Esophagus squamous epithelium (tissue), 4 donors: ENCODE measurements around the gene MC4R.

Source experiments
- POLR2A ChIP-seq, 4 donors: fragments of 450-650 bp; IDR thresholded peaks; one replicate each; pipeline ENCODE4 v1.6.1; 2017; ENCODE audit warnings: antibody characterized with exemption in 4 of 4, mild to moderate bottlenecking in 4 of 4, moderate library complexity in 3 of 4
- TF ChIP-seq, protein P1 (sequence below), 6 experiments: fragments of 450-650 bp in 4 of 6; fragments of 200-600 bp in 2 of 6; sonication (generic) in 2 of 6; IDR thresholded peaks; one replicate each; pipeline ENCODE4 v1.5.1; 2016 to 2019; ENCODE audit warnings: antibody characterized with exemption in 6 of 6, mild to moderate bottlenecking in 4 of 6, moderate library complexity in 4 of 6

DNA sequence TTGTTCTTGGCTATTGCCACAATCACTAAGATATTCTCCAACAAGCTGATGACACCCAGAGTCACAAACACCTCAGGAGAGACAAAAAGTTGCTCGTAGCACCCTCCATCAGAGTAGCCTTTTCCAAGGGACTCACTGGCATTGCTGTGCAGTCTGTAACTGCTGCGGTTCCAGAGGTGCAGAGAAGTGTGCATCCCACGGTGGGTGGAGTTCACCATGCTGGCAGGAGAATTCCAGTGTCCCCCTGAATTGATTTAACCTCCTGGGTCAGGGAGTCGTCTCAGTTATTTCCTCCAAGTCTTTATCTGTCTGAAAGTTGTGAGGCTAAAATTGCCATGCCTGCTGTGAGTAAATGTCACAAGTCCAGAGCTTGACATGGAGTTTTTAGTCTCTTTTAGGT lies 443 bp downstream of the MC4R start:
- TF ChIP-seq, protein P1, sequence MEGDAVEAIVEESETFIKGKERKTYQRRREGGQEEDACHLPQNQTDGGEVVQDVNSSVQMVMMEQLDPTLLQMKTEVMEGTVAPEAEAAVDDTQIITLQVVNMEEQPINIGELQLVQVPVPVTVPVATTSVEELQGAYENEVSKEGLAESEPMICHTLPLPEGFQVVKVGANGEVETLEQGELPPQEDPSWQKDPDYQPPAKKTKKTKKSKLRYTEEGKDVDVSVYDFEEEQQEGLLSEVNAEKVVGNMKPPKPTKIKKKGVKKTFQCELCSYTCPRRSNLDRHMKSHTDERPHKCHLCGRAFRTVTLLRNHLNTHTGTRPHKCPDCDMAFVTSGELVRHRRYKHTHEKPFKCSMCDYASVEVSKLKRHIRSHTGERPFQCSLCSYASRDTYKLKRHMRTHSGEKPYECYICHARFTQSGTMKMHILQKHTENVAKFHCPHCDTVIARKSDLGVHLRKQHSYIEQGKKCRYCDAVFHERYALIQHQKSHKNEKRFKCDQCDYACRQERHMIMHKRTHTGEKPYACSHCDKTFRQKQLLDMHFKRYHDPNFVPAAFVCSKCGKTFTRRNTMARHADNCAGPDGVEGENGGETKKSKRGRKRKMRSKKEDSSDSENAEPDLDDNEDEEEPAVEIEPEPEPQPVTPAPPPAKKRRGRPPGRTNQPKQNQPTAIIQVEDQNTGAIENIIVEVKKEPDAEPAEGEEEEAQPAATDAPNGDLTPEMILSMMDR (IDR thresholded peaks at IDR 0.05), result no peak
- TF ChIP-seq POLR2A (IDR thresholded peaks at IDR 0.05), result no peak
